HEK293 (cell line): Measurements from ENCODE around the gene KRTAP12-4.

Source experiments
- CTCF ChIA-PET: fragments of 350-600 bp; formaldehyde crosslinking; extraction: SDS; loops from one replicate; lab custom pipeline; 2021; ENCODE audit warnings: antibody characterized with exemption; lab: Yijun Ruan, JAX
- POLR2A ChIA-PET: fragments of 300-600 bp; formaldehyde crosslinking; extraction: SDS; loops from one replicate; lab custom pipeline; 2020; ENCODE audit warnings: antibody characterized with exemption, inconsistent platforms; lab: Yijun Ruan, JAX
- H3K27ac ChIP-seq: fragments of 200-500 bp; sonication (Bioruptor generic); 2 replicates; pipeline ENCODE4 v1.5.1; 2014; ENCODE audit warnings: low read depth, low read length, control low read depth, inconsistent platforms; ENCODE audit errors: extremely low read depth
- H3K36me3 ChIP-seq, 2 experiments: fragments of 200-500 bp in 1 of 2; sonication (Bioruptor generic) in 1 of 2; 1 replicate in 1 of 2; 2 replicates in 1 of 2; pipeline ENCODE4 v1.5.1; 2014 to 2017; ENCODE audit warnings: inconsistent platforms in 2 of 2, low read length in 2 of 2; ENCODE audit not compliant: control insufficient read depth in 2 of 2, insufficient read depth in 1 of 2
- H3K4me1 ChIP-seq: fragments of 200-500 bp; sonication (Bioruptor generic); 2 replicates; pipeline ENCODE4 v1.5.1; 2014; ENCODE audit warnings: mild to moderate bottlenecking, low read length, inconsistent platforms; ENCODE audit not compliant: control insufficient read depth, insufficient read depth
- H3K4me3 ChIP-seq: 2 replicates; pipeline ENCODE4 v1.5.1; 2011; ENCODE audit warnings: low read depth, mild to moderate bottlenecking, control low read depth, low read length, moderate library complexity
- H3K9me3 ChIP-seq: fragments of 200-500 bp; sonication (Bioruptor generic); 2 replicates; pipeline ENCODE4 v1.5.1; 2014; ENCODE audit warnings: low read depth, low read length, inconsistent platforms; ENCODE audit not compliant: control insufficient read depth, insufficient read depth
- KLF9 ChIP-seq: fragments of 450-650 bp; formaldehyde crosslinking; IDR thresholded peaks from 2 replicates; pipeline ENCODE4 v1.5.1; 2016; ENCODE audit warnings: missing biosample characterization, missing genetic modification characterization, low read depth
- MZF1 ChIP-seq: fragments of 450-650 bp; formaldehyde crosslinking; IDR thresholded peaks from 2 replicates; pipeline ENCODE4 v1.5.1; 2017; ENCODE audit warnings: missing biosample characterization, missing genetic modification characterization, borderline replicate concordance
- SALL2 ChIP-seq: fragments of 450-650 bp; formaldehyde crosslinking; IDR thresholded peaks from 2 replicates; pipeline ENCODE4 v1.5.0; 2017; ENCODE audit warnings: missing biosample characterization, mild to moderate bottlenecking, missing genetic modification characterization, borderline replicate concordance
- SETDB1 ChIP-seq: IDR thresholded peaks from one replicate; pipeline ENCODE4 v1.6.1; 2017; ENCODE audit warnings: mild to moderate bottlenecking, low read length, moderate library complexity, mixed read lengths; ENCODE audit not compliant: insufficient read length
- ZBTB6 ChIP-seq: fragments of 450-650 bp; formaldehyde crosslinking; IDR thresholded peaks from 2 replicates; pipeline ENCODE4 v1.5.1; 2017; ENCODE audit warnings: missing biosample characterization, missing genetic modification characterization
- ZBTB7A ChIP-seq: fragments of 450-650 bp; formaldehyde crosslinking; IDR thresholded peaks from 2 replicates; pipeline ENCODE4 v1.5.1; 2016; ENCODE audit warnings: low read depth, missing biosample characterization, missing genetic modification characterization
- ZFHX2 ChIP-seq: fragments of 450-650 bp; formaldehyde crosslinking; conservative IDR thresholded peaks from 2 replicates; pipeline ENCODE4 v1.5.1; 2016; ENCODE audit warnings: missing biosample characterization, missing genetic modification characterization
- ZNF112 ChIP-seq: fragments of 450-650 bp; formaldehyde crosslinking; IDR thresholded peaks from 2 replicates; pipeline ENCODE4 v1.5.0; 2017; ENCODE audit warnings: missing biosample characterization, missing genetic modification characterization
- ZNF398 ChIP-seq: fragments of 450-650 bp; formaldehyde crosslinking; IDR thresholded peaks from 2 replicates; pipeline ENCODE4 v1.5.1; 2017; ENCODE audit warnings: missing biosample characterization, missing genetic modification characterization
- ZNF585B ChIP-seq: fragments of 450-650 bp; formaldehyde crosslinking; IDR thresholded peaks from 2 replicates; pipeline ENCODE4 v1.5.1; 2016; ENCODE audit warnings: missing biosample characterization, missing genetic modification characterization
- ZNF776 ChIP-seq: fragments of 450-650 bp; formaldehyde crosslinking; IDR thresholded peaks from 2 replicates; pipeline ENCODE4 v1.5.0; 2017; ENCODE audit warnings: missing biosample characterization, missing genetic modification characterization, borderline replicate concordance
- ZNF785 ChIP-seq: fragments of 450-650 bp; formaldehyde crosslinking; IDR thresholded peaks from 2 replicates; pipeline ENCODE4 v1.5.1; 2016; ENCODE audit warnings: missing biosample characterization, missing genetic modification characterization
- ZNF791 ChIP-seq: fragments of 450-650 bp; formaldehyde crosslinking; IDR thresholded peaks from 2 replicates; pipeline ENCODE4 v1.5.1; 2016; ENCODE audit warnings: missing biosample characterization, missing genetic modification characterization
- ZNF792 ChIP-seq: fragments of 450-650 bp; formaldehyde crosslinking; IDR thresholded peaks from 2 replicates; pipeline ENCODE4 v1.5.1; 2016; ENCODE audit warnings: missing biosample characterization, missing genetic modification characterization
- ZNF837 ChIP-seq: fragments of 450-650 bp; formaldehyde crosslinking; IDR thresholded peaks from 2 replicates; pipeline ENCODE4 v1.5.1; 2016; ENCODE audit warnings: missing biosample characterization, missing genetic modification characterization
- TF ChIP-seq, protein P1 (sequence below): fragments of 450-650 bp; formaldehyde crosslinking; IDR thresholded peaks from 2 replicates; pipeline ENCODE4; 2016; ENCODE audit warnings: missing biosample characterization, missing genetic modification characterization
- TF ChIP-seq, protein P2 (sequence below): fragments of 450-650 bp; formaldehyde crosslinking; IDR thresholded peaks from 2 replicates; pipeline ENCODE4 v1.5.1; 2016; ENCODE audit warnings: missing biosample characterization, missing genetic modification characterization
- TF ChIP-seq, protein P3 (sequence below): fragments of 450-650 bp; formaldehyde crosslinking; IDR thresholded peaks from 2 replicates; pipeline ENCODE4 v1.5.1; 2016; ENCODE audit warnings: missing biosample characterization, missing genetic modification characterization

Gene KRTAP12-4

GRCh38 chr21:44671911-44672310 is 17.5 kb upstream of the KRTAP12-4 start:
- H3K4me3 ChIP-seq, result no peak overlapping the region
- no peaks in the 10 kb centered on the region; the same call in 1 of the 2 replicates for H3K9me3 ChIP-seq
- no peak overlapping the region for H3K27ac ChIP-seq
- CTCF ChIA-PET, result interaction anchor here (0.6 kb wide), 1 partner anchor 20 kb away, joined by 3 read pairs; no protein-coding TSS in a partner anchor
- H3K36me3 ChIP-seq, result no peaks in the 10 kb centered on the region
- POLR2A ChIA-PET, result no interaction called here
- H3K4me1 ChIP-seq, result no peaks in the 10 kb centered on the region
- TF ChIP-seq, protein P1, sequence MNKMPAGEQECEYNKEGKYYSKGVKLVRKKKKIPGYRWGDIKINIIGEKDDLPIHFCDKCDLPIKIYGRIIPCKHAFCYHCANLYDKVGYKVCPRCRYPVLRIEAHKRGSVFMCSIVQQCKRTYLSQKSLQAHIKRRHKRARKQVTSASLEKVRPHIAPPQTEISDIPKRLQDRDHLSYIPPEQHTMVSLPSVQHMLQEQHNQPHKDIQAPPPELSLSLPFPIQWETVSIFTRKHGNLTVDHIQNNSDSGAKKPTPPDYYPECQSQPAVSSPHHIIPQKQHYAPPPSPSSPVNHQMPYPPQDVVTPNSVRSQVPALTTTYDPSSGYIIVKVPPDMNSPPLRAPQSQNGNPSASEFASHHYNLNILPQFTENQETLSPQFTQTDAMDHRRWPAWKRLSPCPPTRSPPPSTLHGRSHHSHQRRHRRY (tag by site-specific recombination), result no peak
- TF ChIP-seq SETDB1 (peak; percentile 59), ZFHX2 (tag by site-specific recombination) (no peak), ZNF776 (tag by site-specific recombination) (no peak)

DNA sequence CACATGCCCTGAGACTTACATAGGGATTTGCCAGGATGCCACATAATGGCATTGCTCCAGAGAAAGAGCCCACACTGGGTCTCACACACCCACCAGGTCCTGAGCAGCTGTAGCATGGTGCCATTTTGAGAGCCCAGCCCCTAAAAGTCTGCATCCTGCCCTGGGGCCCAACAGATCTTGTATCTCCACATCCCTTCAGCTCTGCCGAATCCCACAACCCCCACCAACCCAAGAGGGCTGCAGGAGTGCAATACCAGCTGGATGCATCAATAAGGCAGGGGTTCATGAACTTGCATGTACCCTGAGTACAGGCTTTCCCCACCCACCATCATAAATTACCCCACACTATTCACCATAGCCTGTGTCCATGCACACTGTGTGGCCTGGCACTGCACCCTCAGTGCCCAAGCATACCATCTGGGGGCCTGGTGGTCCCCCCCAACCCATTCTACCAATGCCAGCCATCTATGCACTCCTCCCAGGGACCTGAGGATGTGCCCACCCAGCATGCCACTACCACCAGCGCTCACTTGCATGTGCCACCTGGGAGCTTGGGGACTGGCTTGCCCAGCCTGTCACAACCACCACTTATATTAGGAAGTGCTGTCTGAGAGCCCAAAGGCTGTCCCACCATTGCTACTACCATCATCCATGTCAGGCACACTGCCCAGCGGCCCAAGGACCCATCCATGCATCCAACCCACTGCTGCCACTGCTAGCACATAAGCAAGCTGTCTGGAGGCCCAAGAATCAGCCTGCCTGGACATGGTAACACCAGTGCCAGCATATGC is 16.4 kb upstream of the KRTAP12-4 start:
- no peak overlapping the region for H3K4me3 ChIP-seq
- ChIA-PET CTCF (no interaction called here), POLR2A (no interaction called here)
- H3K9me3 ChIP-seq, result no peaks in the 10 kb centered on the region; the same call in 1 of the 2 replicates
- no peaks in the 10 kb centered on the region for H3K36me3 ChIP-seq
- H3K27ac ChIP-seq, result no peak overlapping the region
- no peak for TF ChIP-seq SALL2
- TF ChIP-seq ZNF585B (tag by site-specific recombination), result no peak
- TF ChIP-seq ZNF837, result no peak
- no peak for TF ChIP-seq ZFHX2 (tag by site-specific recombination)
- TF ChIP-seq ZNF792 (tag by site-specific recombination), result no peak
- no peak for TF ChIP-seq ZNF112 (tag by site-specific recombination)
- no peak for TF ChIP-seq ZNF398 (tag by site-specific recombination)
- TF ChIP-seq ZNF785 (tag by site-specific recombination), result no peak
- TF ChIP-seq, protein P2, sequence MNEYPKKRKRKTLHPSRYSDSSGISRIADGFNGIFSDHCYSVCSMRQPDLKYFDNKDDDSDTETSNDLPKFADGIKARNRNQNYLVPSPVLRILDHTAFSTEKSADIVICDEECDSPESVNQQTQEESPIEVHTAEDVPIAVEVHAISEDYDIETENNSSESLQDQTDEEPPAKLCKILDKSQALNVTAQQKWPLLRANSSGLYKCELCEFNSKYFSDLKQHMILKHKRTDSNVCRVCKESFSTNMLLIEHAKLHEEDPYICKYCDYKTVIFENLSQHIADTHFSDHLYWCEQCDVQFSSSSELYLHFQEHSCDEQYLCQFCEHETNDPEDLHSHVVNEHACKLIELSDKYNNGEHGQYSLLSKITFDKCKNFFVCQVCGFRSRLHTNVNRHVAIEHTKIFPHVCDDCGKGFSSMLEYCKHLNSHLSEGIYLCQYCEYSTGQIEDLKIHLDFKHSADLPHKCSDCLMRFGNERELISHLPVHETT (tag by site-specific recombination), result no peak
- no peak for TF ChIP-seq ZBTB7A (tag by site-specific recombination)
- TF ChIP-seq, all 188 proteins: peak for 0
- H3K4me1 ChIP-seq, result no peaks in the 10 kb centered on the region

DNA sequence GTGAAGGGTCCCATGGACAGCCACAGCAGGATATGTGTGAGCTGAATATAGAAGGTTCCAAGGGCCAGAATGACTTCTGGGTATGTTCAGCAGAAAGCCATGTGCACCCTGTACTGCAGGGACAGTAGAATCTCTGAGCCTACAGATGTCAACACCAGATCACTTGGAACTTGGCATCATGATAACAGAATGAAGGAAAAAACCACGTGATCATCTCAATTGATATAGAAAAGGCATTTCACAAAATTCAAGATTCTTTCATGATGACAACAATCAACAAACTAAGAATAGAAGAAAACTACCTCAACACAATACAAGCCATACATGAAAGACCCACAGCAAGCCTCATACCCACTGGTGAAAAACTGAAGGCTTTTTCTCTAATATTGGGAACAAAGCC is 13.2 kb upstream of the KRTAP12-4 start:
- Histone ChIP-seq H3K36me3 (no peaks in the 10 kb centered on the region), H3K4me1 (no peaks in the 10 kb centered on the region), H3K9me3 (no peaks in the 10 kb centered on the region; the same call in 1 of the 2 replicates), H3K4me3 (no peak overlapping the region), H3K27ac (no peak overlapping the region)
- ChIA-PET POLR2A (no interaction called here), CTCF (no interaction called here)
- TF ChIP-seq, protein P3, sequence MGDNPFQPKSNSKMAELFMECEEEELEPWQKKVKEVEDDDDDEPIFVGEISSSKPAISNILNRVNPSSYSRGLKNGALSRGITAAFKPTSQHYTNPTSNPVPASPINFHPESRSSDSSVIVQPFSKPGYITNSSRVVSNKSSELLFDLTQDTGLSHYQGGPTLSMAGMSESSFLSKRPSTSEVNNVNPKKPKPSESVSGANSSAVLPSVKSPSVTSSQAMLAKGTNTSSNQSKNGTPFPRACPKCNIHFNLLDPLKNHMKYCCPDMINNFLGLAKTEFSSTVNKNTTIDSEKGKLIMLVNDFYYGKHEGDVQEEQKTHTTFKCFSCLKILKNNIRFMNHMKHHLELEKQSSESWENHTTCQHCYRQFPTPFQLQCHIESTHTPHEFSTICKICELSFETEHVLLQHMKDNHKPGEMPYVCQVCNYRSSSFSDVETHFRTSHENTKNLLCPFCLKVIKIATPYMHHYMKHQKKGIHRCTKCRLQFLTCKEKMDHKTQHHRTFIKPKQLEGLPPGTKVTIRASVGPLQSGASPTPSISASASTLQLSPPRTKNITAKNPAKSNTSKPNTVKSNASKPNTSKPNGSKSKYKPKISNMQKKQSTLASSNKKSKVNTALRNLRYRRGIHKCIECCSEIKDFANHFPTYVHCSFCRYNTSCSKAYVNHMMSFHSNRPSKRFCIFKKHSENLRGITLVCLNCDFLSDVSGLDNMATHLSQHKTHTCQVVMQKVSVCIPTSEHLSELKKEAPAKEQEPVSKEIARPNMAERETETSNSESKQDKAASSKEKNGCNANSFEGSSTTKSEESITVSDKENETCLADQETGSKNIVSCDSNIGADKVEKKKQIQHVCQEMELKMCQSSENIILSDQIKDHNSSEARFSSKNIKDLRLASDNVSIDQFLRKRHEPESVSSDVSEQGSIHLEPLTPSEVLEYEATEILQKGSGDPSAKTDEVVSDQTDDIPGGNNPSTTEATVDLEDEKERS (tag by site-specific recombination), result no peak
- TF ChIP-seq KLF9 (tag by site-specific recombination), result no peak
- TF ChIP-seq ZBTB6 (tag by site-specific recombination), result no peak
- no peak for TF ChIP-seq MZF1 (tag by site-specific recombination)
- no peak for TF ChIP-seq ZNF791
